ENCODE data around the gene LYSET.
"Not testable (repeated sequence)": the region's sequence is repeated elsewhere in the genome, so short reads cannot be mapped to it uniquely, and the experiment has no call there.

The LYSET gene

GRCh38 chr14:93230539-93230938 is 45.4 kb downstream of the LYSET start:
- DNase-seq = no peak

- peak; percentile 50 for DNase-seq
Measured at GRCh38 chr14:93231129-93231979, 46.2 kb downstream of the LYSET start.

GRCh38 chr14:93232159-93232558 is 47.0 kb downstream of the LYSET start:
- DNase-seq = no peak

- not testable (repeated sequence) for DNase-seq
Measured at GRCh38 chr14:93233078-93233477, 48.0 kb downstream of the LYSET start.

- no peak for DNase-seq
Measured at GRCh38 chr14:93234798-93235197, 49.7 kb downstream of the LYSET start.

Data from eye (tissue), 1 donor.